Measurements from ENCODE around the gene FOXN3. TPM values are rescaled to one million over a fixed set of nuclear protein-coding genes. Genes with fewer than 3 reads are reported as not detected.
A peak's percentile ranks its signal among the peaks of the same experiment; 100 is the strongest.

The FOXN3 gene
- total and polyA plus RNA-seq, 10 of the 15 experiments (the other 5 are each of a cell fraction or from before 2014, with no cell fraction given) = 4.5 to 68.9 (median 29.7) TPM

GRCh38 chr14:89360277-89360676 lies 56.8 kb downstream of the FOXN3 start (continued):
- TF ChIP-seq REST (IDR thresholded peaks at IDR 0.05; ENCODE audit: low read depth, low read length) = no peak
- TF ChIP-seq ZNF217 (IDR thresholded peaks at IDR 0.05) = no peak
- TF ChIP-seq NFYA (IDR thresholded peaks at IDR 0.05; ENCODE audit: borderline replicate concordance, low read depth, low read length) = no peak
- TF ChIP-seq CHD1 (IDR thresholded peaks at IDR 0.05; ENCODE audit: low read depth, low read length) = no peak
- no peak for TF ChIP-seq SMAD5 (IDR thresholded peaks at IDR 0.05; ENCODE audit: low read depth)
- no peak for TF ChIP-seq EGR1 (IDR thresholded peaks at IDR 0.05; ENCODE audit: borderline replicate concordance in 1 of 2, low read depth in 2 of 2, low read length in 2 of 2)

- ChIA-PET RAD21 (ENCODE audit: unreplicated experiment) (interaction anchor here (0.9 to 1.4 kb wide), 2 partner anchors 13 to 28 kb away, joined by 3 read pairs; no protein-coding TSS in a partner anchor), CTCF (interaction anchor here (1.1 to 1.4 kb wide), 2 partner anchors 11 to 118 kb away, joined by 3 to 4 read pairs; no protein-coding TSS in a partner anchor), POLR2A (interaction anchor here (1.1 to 1.3 kb wide), 3 partner anchors 24 to 56 kb away, joined by 3 to 5 read pairs (median 3); no protein-coding TSS in a partner anchor), SMC1A (ENCODE audit: uncharacterized antibody, unreplicated experiment) (interaction anchor here (0.7 to 1.9 kb wide), 8 partner anchors 9 to 56 kb away, joined by 3 to 11 read pairs (median 6); no protein-coding TSS in a partner anchor)
- Histone ChIP-seq H4K20me1 (ENCODE audit: control insufficient read depth, insufficient read depth) (no peaks in the 10 kb centered on the region), H3K36me3 (ENCODE audit: control insufficient read depth in 2 of 2, insufficient read depth in 2 of 2, low read length in 1 of 2) (peaks cover 0 to 11% of the 10 kb centered on the region in 2 experiments; a peak in 3 of 4 replicates), H2AFZ (ENCODE audit: control insufficient read depth, low read depth, low read length) (no peak overlapping the region), H3K9ac (ENCODE audit: control insufficient read depth, insufficient read depth, low read length) (no peak overlapping the region), H3K4me3 (no peak overlapping the region), H3K9me3 (replicated peaks; ENCODE audit: control insufficient read depth, insufficient read depth, low read length) (no peaks in the 10 kb centered on the region), H3K4me2 (ENCODE audit: control insufficient read depth, insufficient read depth) (no peak overlapping the region), H3K79me2 (ENCODE audit: control insufficient read depth, insufficient read depth, low read length) (peaks cover 28% of the 10 kb centered on the region), H3K27ac (ENCODE audit: control insufficient read depth, insufficient read depth) (peak overlapping the region; percentile 31; the same call in 1 of the 2 replicates), H3K4me1 (ENCODE audit: control insufficient read depth, insufficient read depth, low read length) (peaks cover 15% of the 10 kb centered on the region), H3K27me3 (replicated peaks in 1 of 2; ENCODE audit: control insufficient read depth in 2 of 2, insufficient read depth in 2 of 2, low read length in 1 of 2) (no peaks in the 10 kb centered on the region)
- no peak for DNase-seq (ENCODE audit: low read depth, low spot score)
- WGBS (ENCODE audit: insufficient coverage, insufficient replicate concordance, low lambda C conversion rate, missing lambda C conversion rate) = 71% methylated on average over 13 of the region's 13 CpGs
- in situ Hi-C loops (cut with MboI) (no loop called here), intact Hi-C loops (cut with micrococcal nuclease; ENCODE audit: unreplicated experiment) (no loop called here)
- ATAC-seq = peak; percentile 50
- TF ChIP-seq NFXL1 (IDR thresholded peaks at IDR 0.05; ENCODE audit: borderline replicate concordance) (no peak), RUNX3 (IDR thresholded peaks at IDR 0.05; ENCODE audit: low read length) (no peak), SPI1 (IDR thresholded peaks at IDR 0.05; ENCODE audit: borderline replicate concordance, insufficient read depth, low read depth, low read length) (peak; percentile 63; the same call in 1 of the 2 replicates), IKZF2 (IDR thresholded peaks at IDR 0.05) (no peak), KDM1A (IDR thresholded peaks at IDR 0.05; ENCODE audit: borderline replicate concordance) (no peak)
- no peak for FAIRE-seq
- no TSS peak for BruUV-seq (replicated peaks)
These were observed 57.4 kb downstream of the FOXN3 start for GRCh38 chr14:89359477-89360222.
